Measurements from ENCODE around the gene SAP25. TPM values are rescaled to one million over a fixed set of nuclear protein-coding genes. Genes with fewer than 3 reads are reported as not detected.

SAP25 gene
- total RNA-seq, result 0.35 TPM in 1 of 2 replicates, not detected in the other

DNA sequence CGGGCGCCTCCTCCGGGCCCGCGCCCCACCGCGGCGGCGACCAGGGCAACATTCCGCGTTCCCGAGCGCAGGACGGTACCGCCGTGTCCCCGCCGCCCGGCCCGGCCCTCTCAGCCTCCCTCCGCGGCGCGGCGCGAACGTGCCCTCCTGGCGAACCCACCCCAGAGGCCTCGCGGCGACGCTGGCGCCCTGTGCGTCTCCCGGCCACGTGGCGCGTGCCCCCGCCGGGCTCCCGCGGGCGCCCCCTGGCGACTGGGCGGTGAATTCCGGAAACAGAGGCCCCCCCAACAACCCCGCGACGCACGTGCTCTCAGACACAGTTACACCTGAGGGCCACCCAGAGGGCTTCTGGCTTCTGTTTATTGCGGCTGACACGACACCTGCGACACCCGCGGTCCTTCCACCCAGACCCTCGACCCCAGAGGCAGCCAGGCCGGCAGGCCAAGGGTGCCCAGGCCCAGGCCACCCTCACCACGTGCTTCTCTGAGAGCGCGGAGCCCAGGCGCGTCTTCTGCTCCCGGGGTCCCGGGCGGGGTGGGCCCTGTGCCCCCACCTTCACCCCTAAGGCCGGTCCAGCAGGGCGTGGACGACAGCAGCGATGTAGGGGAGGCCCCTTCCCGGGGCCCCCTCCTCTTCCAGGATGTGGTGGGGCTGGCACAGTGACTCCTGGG lies at the start of gene SAP25:
Gene SAP25 (minus strand): TSS at position 210 of the 671 bp plus-strand sequence. CDS start 158 bp downstream, at position 52.

DNA sequence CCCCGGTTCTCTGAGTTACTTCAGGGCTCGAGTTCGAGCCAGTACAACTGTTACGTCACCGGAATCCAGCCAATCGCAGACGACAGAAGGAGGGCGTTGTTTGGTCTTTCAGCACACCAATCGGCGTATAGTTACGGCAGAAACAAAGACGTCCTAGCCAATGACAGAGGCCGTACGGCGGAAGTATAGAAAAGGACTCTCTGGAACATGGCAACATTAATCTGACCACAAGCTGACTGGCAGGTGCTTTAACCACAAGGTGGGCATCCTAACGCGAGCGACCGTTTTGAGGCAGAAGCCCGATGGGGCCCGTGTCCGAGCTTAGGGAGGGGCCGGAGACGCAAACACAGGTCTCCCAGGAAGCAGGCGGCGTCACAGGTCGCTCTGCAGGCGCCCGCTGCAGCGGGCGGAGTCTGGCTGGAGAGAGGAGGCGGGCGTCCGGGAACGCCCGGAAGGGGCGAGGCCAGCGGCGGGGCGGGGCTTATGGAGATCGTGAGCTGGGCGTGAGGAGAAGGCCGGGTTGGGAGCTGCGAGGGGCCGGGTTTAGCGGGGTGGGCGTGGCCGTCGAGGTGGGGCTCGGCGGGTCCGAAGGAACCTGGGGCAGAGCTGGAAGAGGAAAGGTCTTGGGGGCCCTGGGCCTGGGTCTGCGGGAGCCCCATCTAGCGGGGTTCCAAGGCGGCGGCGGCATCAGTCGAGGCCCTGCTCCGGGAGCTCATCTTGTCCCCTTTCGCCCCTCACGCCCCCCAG lies 38.5 kb upstream of the SAP25 start, which contains the start of gene MOSPD3:
Gene MOSPD3 (plus strand): TSS at position 558 of the 747 bp plus-strand sequence. CDS start 252 bp downstream, outside the sequence.

DNA sequence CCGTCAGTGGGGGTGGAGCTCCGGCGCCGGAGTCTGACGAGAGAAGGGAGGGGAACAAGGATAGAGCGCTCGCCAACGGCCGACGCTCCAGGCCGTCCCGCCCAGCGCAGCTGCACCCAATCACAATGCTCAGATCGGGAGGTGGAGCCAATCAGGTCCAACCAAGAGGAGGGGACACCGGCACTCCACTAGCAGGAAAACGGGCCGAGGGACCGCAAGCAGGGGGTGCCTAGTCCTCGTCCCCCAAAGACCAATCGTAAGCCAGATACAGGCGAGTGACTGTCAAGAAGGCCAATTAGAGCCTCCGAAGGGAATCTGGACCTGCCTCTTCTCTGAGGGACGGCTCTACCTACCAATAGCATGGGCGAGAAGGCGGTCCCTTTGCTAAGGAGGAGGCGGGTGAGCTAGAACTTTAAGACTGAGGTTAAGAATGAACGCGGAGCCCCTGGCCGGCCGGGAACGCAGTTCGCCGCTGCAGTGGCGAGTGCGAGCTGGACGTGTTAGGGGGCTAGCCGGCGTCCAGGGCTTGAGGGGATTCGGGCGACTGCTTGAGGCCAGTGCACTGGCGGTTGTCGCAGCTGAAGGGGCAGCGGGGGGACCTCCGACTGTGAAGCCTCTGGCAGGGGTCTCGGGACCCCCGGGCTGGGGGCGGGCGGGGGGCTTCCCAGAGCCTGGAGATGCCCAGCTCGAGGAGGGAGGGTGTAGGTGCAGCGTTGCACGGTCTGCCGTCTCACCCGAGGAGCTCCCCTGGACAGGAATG lies 12.7 kb upstream of the SAP25 start, which contains the start of gene FBXO24:
Gene FBXO24 (plus strand): TSS at position 63 of the 760 bp plus-strand sequence. CDS start 298 bp downstream, at position 361.

DNA sequence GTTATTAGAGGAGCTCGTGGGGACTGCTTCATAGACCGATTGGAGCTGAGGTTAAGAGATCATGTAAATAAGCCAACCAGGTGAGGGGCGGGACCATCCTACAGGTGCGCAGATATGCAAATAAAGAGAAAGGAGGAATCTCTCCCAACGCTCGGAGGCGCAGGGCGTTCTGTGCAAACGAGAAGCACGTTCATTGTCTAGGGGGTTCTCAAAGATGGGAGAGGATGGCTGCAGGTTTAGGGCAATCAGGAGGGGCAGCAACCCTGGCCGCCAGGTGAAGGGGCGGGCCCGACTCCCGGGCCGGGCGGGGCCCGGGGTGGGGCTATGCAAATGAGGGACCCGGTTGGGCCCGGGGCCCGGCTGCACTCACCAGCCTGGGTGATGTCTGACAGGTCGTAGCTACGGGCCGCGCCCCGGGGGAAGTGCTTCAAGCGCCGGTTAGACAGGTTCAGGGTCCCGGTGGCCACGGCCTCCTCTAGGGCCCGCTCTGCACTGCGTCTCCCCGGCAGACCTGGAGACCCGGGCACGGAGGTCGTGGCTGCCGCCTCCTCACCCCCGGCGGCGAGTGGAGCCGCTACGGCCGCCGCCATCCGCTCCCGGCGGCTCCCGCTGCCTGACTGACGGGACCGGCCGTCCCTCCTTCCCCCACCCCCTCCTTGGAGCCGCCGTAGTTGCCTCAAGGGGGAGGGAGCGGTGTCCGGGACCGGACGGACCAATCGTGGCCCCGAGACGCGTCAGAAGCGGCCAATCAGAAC lies 12.0 kb upstream of the SAP25 start, which contains the start of gene LRCH4:
Gene LRCH4 (minus strand): TSS at position 619 of the 755 bp plus-strand sequence. CDS start 29 bp downstream, at position 590.

DNA sequence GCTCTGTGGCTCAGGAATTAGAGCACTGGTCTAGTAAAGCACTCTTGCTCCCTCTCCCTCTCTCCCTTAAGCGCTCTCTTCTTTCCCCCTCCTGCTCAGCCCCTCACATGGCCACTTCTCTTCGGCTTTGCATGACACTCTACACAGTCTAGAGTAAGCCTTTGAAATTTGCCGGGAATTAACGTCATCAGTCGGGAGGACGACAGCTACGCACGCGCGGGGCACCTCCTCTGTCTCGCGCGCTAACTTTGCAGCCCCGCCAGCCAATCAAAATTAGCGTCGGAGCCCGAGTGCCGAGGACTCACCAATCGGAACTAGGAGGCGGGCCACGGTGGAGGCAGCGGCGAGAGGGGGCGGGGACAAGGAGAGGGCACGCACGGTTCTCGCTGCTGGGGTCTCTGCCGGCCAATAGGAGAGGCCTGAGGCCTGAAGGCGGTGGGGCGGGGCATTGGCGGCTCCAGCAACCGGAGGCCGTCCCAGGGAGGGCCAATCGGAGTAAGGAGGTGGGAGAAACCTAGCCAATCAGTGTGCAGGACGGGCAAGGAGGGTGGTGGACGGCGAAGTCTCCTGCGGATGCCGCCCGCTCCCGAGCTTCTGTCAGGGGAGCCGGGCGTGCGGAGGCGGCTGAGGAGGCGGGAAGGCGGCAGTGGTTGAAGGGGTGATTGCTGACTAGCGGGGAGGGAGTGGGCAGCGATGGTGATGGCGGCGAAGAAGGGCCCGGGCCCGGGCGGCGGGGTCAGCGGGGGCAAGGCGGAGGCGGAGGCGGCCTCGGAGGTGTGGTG lies 34.9 kb downstream of the SAP25 start, which contains the start of gene AGFG2:
Gene AGFG2 (plus strand): TSS at position 550 of the 782 bp plus-strand sequence. CDS start 144 bp downstream, at position 694.

Other genes with a start within 250 kb of the SAP25 start
- gene PILRB, start 215.8 kb downstream of the SAP25 start, total RNA-seq, result 9.0 and 10.6 TPM in 2 replicates
- not detected in 2 replicates for gene PILRA, start 200.4 kb downstream of the SAP25 start, total RNA-seq
- 2.5 and 6.3 TPM in 2 replicates for gene ZCWPW1, start 145.2 kb downstream of the SAP25 start, total RNA-seq
- 15.7 and 21.0 TPM in 2 replicates for gene MEPCE, start 144.1 kb downstream of the SAP25 start, total RNA-seq
- gene PPP1R35, start 137.4 kb downstream of the SAP25 start, total RNA-seq, result 35.0 and 37.2 TPM in 2 replicates
- 0.14 TPM in 1 of 2 replicates, not detected in the other for gene SPACDR, start 109.6 kb downstream of the SAP25 start, total RNA-seq
- 32.3 and 45.8 TPM in 2 replicates for gene TSC22D4, start 94.7 kb downstream of the SAP25 start, total RNA-seq
- 0.65 and 2.1 TPM in 2 replicates for gene NYAP1, start 90.0 kb downstream of the SAP25 start, total RNA-seq
- gene AGFG2, start 34.7 kb downstream of the SAP25 start, total RNA-seq, result 11.7 and 13.3 TPM in 2 replicates
- 23.6 and 41.6 TPM in 2 replicates for gene LRCH4, start 12.2 kb upstream of the SAP25 start, total RNA-seq
- 0.21 and 0.28 TPM in 2 replicates for gene FBXO24, start 12.4 kb upstream of the SAP25 start, total RNA-seq
- gene PCOLCE, start 28.5 kb upstream of the SAP25 start, total RNA-seq, result 4.6 and 7.0 TPM in 2 replicates
- 17.2 and 21.1 TPM in 2 replicates for gene MOSPD3, start 38.6 kb upstream of the SAP25 start, total RNA-seq
- gene TFR2, start 67.7 kb upstream of the SAP25 start, total RNA-seq, result 0.05 and 0.71 TPM in 2 replicates
- gene ACTL6B, start 82.5 kb upstream of the SAP25 start, total RNA-seq, result not detected in 2 replicates
- gene GNB2, start 99.8 kb upstream of the SAP25 start, total RNA-seq, result 255 and 264 TPM in 2 replicates
- 7.4 and 9.7 TPM in 2 replicates for gene GIGYF1, start 120.3 kb upstream of the SAP25 start, total RNA-seq
- gene POP7, start 132.2 kb upstream of the SAP25 start, total RNA-seq, result 39.9 and 54.2 TPM in 2 replicates
- not detected in 2 replicates for gene EPO, start 146.6 kb upstream of the SAP25 start, total RNA-seq
- not detected in 2 replicates for gene ZAN, start 159.7 kb upstream of the SAP25 start, total RNA-seq